GM06990 (cell line): ENCODE data around the gene LRP1B.

Experiments used
- DNase-seq: peaks from one replicate; pipeline ENCODE4 v3.0.0-alpha.2; 2011; ENCODE audit not compliant: insufficient read length; ENCODE audit errors: extremely low read depth
- H3K27me3 ChIP-seq: replicated peaks from 2 replicates; pipeline ENCODE4 v1.6.0; 2011; ENCODE audit warnings: low read length; ENCODE audit not compliant: control insufficient read depth, insufficient read depth
- H3K36me3 ChIP-seq: 2 replicates; pipeline ENCODE4 v1.5.1; 2011; ENCODE audit warnings: low read length; ENCODE audit not compliant: control insufficient read depth, insufficient read depth
- H3K4me3 ChIP-seq: replicated peaks from 2 replicates; pipeline ENCODE4 v1.5.1; 2011; ENCODE audit warnings: low read depth, mild to moderate bottlenecking, control low read depth, low read length
- CTCF ChIP-seq: IDR thresholded peaks from 2 replicates; pipeline ENCODE4 v1.5.1; 2011; ENCODE audit warnings: low read length, control low read depth, mild to moderate bottlenecking, inconsistent platforms; ENCODE audit not compliant: insufficient read depth, poor library complexity, severe bottlenecking

Gene LRP1B

GRCh38 chr2:140199312-140199711 lies 1931.5 kb downstream of the LRP1B start:
- Histone ChIP-seq H3K36me3 (no peaks in the 10 kb centered on the region), H3K4me3 (no peak overlapping the region), H3K27me3 (no peaks in the 10 kb centered on the region)
- no peak for TF ChIP-seq CTCF
- no peak for DNase-seq

GRCh38 chr2:140187086-140187485 lies 1943.7 kb downstream of the LRP1B start:
- H3K36me3 ChIP-seq, result no peaks in the 10 kb centered on the region
- no peak for TF ChIP-seq CTCF
- H3K27me3 ChIP-seq, result no peaks in the 10 kb centered on the region
- H3K4me3 ChIP-seq, result no peak overlapping the region
- no peak for DNase-seq

- TF ChIP-seq CTCF, result no peak
- H3K4me3 ChIP-seq, result no peak overlapping the region
- no peaks in the 10 kb centered on the region for H3K36me3 ChIP-seq
- no peak for DNase-seq
- no peaks in the 10 kb centered on the region for H3K27me3 ChIP-seq
Measured at GRCh38 chr2:140186313-140186712, 1944.5 kb downstream of the LRP1B start.

- H3K4me3 ChIP-seq, result no peak overlapping the region
- no peak for DNase-seq
- no peaks in the 10 kb centered on the region for H3K27me3 ChIP-seq
- H3K36me3 ChIP-seq, result no peaks in the 10 kb centered on the region
- no peak for TF ChIP-seq CTCF
Measured at GRCh38 chr2:140185076-140185475, 1945.7 kb downstream of the LRP1B start.

- no peak for TF ChIP-seq CTCF
- no peak for DNase-seq
- no peak overlapping the region for H3K4me3 ChIP-seq
- H3K36me3 ChIP-seq, result no peaks in the 10 kb centered on the region
- no peaks in the 10 kb centered on the region for H3K27me3 ChIP-seq
Measured at GRCh38 chr2:140183056-140183765, 1947.6 kb downstream of the LRP1B start.
